Mucosa of rectum (tissue), 2 donors: ENCODE results near the gene SMARCC2.
"Not testable (repeated sequence)": the region's sequence is repeated elsewhere in the genome, so short reads cannot be mapped to it uniquely, and the experiment has no call there.

ENCODE experiments used
- H3K27ac ChIP-seq, 2 donors: one replicate each; pipeline ENCODE4 v1.7.0; 2013; ENCODE audit warnings: inconsistent platforms in 2 of 2, low read depth in 2 of 2, low read length in 2 of 2
- H3K27me3 ChIP-seq, 2 donors: one replicate each; pipeline ENCODE4 v1.7.0; 2013; ENCODE audit warnings: low read length in 2 of 2; ENCODE audit not compliant: control insufficient read depth in 2 of 2, insufficient read depth in 2 of 2
- H3K36me3 ChIP-seq, 2 donors: one replicate each; pipeline ENCODE4 v1.7.0; 2013; ENCODE audit warnings: low read length in 2 of 2; ENCODE audit not compliant: control insufficient read depth in 2 of 2, insufficient read depth in 2 of 2
- H3K4me1 ChIP-seq, 2 donors: one replicate each; pipeline ENCODE4 v1.7.0; 2013; ENCODE audit warnings: low read length in 2 of 2, mild to moderate bottlenecking in 1 of 2; ENCODE audit not compliant: control insufficient read depth in 2 of 2, insufficient read depth in 2 of 2
- H3K4me3 ChIP-seq, 2 donors: one replicate each; pipeline ENCODE4 v1.7.0; 2013; ENCODE audit warnings: low read length in 2 of 2
- H3K9ac ChIP-seq, 2 donors: one replicate each; pipeline ENCODE4 v1.7.0; 2013; ENCODE audit warnings: low read length in 2 of 2, low read depth in 1 of 2, mild to moderate bottlenecking in 1 of 2
- H3K9me3 ChIP-seq, 2 donors: one replicate each; pipeline ENCODE4 v1.7.0; 2013; ENCODE audit warnings: low read length in 2 of 2; ENCODE audit not compliant: control insufficient read depth in 2 of 2
- donor health status: healthy.
- donor health status: Normal muscosa, but diverticular disease.

Gene SMARCC2

GRCh38 chr12:56159482-56160192 is 29.6 kb downstream of the SMARCC2 start:
- H3K27ac ChIP-seq = peak overlapping the region; percentile 97 to 99
- H3K9ac ChIP-seq = peak overlapping the region; percentile 99 to 100
- H3K9me3 ChIP-seq = no peaks in the 10 kb centered on the region
- peaks cover 20 to 25% of the 10 kb centered on the region in 2 donors for H3K4me1 ChIP-seq
- no peaks in the 10 kb centered on the region for H3K27me3 ChIP-seq
- H3K36me3 ChIP-seq = peaks cover 45 to 51% of the 10 kb centered on the region in 2 donors
- H3K4me3 ChIP-seq = peak overlapping the region; percentile 88 to 99

- peak overlapping the region; percentile 88 to 99 for H3K4me3 ChIP-seq
- H3K4me1 ChIP-seq = peaks cover 20 to 25% of the 10 kb centered on the region in 2 donors
- peaks cover 41 to 46% of the 10 kb centered on the region in 2 donors for H3K36me3 ChIP-seq
- peak overlapping the region; percentile 97 to 99 for H3K27ac ChIP-seq
- no peaks in the 10 kb centered on the region for H3K9me3 ChIP-seq
- peak overlapping the region; percentile 99 to 100 for H3K9ac ChIP-seq
- H3K27me3 ChIP-seq = no peaks in the 10 kb centered on the region
These were observed 30.3 kb downstream of the SMARCC2 start for GRCh38 chr12:56158926-56159461.

GRCh38 chr12:56158029-56158925 is 31.0 kb downstream of the SMARCC2 start, which contains the start of gene MYL6:
Gene MYL6 (plus strand): TSS chr12:56158359. CDS start chr12:56158402, 43 bp downstream.
- Histone ChIP-seq H3K4me3 (peak within 1 kb of the TSS; percentile 88 to 99), H3K9me3 (no peaks in the 10 kb centered on the region), H3K4me1 (peaks cover 21 to 25% of the 10 kb centered on the region in 2 donors), H3K9ac (peak within 1 kb of the TSS; percentile 99 to 100), H3K27ac (peak within 1 kb of the TSS; percentile 97 to 99), H3K27me3 (no peaks in the 10 kb centered on the region), H3K36me3 (peaks cover 34 to 39% of the 10 kb centered on the region in 2 donors)

GRCh38 chr12:56157201-56158028 is 31.9 kb downstream of the SMARCC2 start:
- no peaks in the 10 kb centered on the region for H3K9me3 ChIP-seq
- H3K36me3 ChIP-seq = peaks cover 26 to 30% of the 10 kb centered on the region in 2 donors
- H3K4me1 ChIP-seq = peaks cover 29 to 30% of the 10 kb centered on the region in 2 donors
- peak overlapping the region; percentile 97 to 99 for H3K27ac ChIP-seq
- peak overlapping the region; percentile 57 to 99 for H3K4me3 ChIP-seq
- no peaks in the 10 kb centered on the region for H3K27me3 ChIP-seq
- peak overlapping the region; percentile 78 to 93 for H3K9ac ChIP-seq

GRCh38 chr12:56156464-56157200 is 32.7 kb downstream of the SMARCC2 start:
- peaks cover 31 to 32% of the 10 kb centered on the region in 2 donors for H3K4me1 ChIP-seq
- peak overlapping the region; percentile 57 to 99 for H3K4me3 ChIP-seq
- H3K9ac ChIP-seq = peak overlapping the region; percentile 78 to 93
- H3K36me3 ChIP-seq = peaks cover 20 to 24% of the 10 kb centered on the region in 2 donors
- not testable (repeated sequence) for H3K9me3 ChIP-seq, H3K27me3 ChIP-seq
- peak overlapping the region in 1 of 2 donors; percentile 99 for H3K27ac ChIP-seq

- H3K27ac ChIP-seq = no peak overlapping the region
- H3K36me3 ChIP-seq = peaks cover 7 to 11% of the 10 kb centered on the region in 2 donors
- peaks cover 24 to 31% of the 10 kb centered on the region in 2 donors for H3K4me1 ChIP-seq
- no peak overlapping the region for H3K9ac ChIP-seq
- no peaks in the 10 kb centered on the region for H3K9me3 ChIP-seq
- H3K27me3 ChIP-seq = no peaks in the 10 kb centered on the region
- H3K4me3 ChIP-seq = no peak overlapping the region
These were observed 33.9 kb downstream of the SMARCC2 start for GRCh38 chr12:56155256-56155845.

- H3K9me3 ChIP-seq = no peaks in the 10 kb centered on the region
- H3K4me3 ChIP-seq = no peak overlapping the region
- H3K27me3 ChIP-seq = no peaks in the 10 kb centered on the region
- peaks cover 2 to 6% of the 10 kb centered on the region in 2 donors for H3K36me3 ChIP-seq
- H3K9ac ChIP-seq = no peak overlapping the region
- H3K27ac ChIP-seq = no peak overlapping the region
- peaks cover 19 to 26% of the 10 kb centered on the region in 2 donors for H3K4me1 ChIP-seq
These were observed 34.5 kb downstream of the SMARCC2 start for GRCh38 chr12:56154818-56155217.

GRCh38 chr12:56154246-56154771 is 35.0 kb downstream of the SMARCC2 start:
- Histone ChIP-seq H3K27ac (no peak overlapping the region), H3K36me3 (peaks cover 0 to 2% of the 10 kb centered on the region in 2 donors), H3K4me1 (peaks cover 15 to 20% of the 10 kb centered on the region in 2 donors), H3K27me3 (no peaks in the 10 kb centered on the region), H3K9me3 (no peaks in the 10 kb centered on the region), H3K9ac (no peak overlapping the region), H3K4me3 (no peak overlapping the region)
